Measurements from ENCODE around the gene RAX. TPM values are rescaled to one million over a fixed set of nuclear protein-coding genes. Genes with fewer than 3 reads are reported as not detected.

Gene RAX
- total and polyA plus RNA-seq, 2 of the 8 experiments (the other 6 are each of a cell fraction or from before 2014, with no cell fraction given) = 0.12 to 0.52 TPM

DNA sequence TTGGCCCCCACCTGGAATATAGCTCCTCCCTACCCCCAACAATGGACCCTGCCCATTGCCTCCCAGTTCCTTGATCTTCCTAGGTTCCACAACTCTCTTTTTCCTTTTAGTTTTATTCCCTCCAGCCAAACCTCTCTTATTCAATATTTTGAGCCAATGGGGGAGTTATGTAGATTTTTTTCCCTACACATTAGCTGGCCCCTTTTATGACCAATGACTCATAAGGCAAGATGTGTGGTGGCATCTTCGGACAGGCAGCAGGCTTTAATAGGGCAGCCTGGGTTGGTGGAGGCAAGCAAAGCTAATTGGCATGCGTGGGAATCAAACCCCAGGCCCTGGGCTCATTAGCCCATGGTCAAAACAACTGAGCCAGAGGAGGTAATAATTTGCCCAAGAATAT lies 44.1 kb downstream of the RAX start:
- H4K20me1 ChIP-seq (replicated peaks in 1 of 2; ENCODE audit: control insufficient read depth in 1 of 2, insufficient read depth in 2 of 2, low read length in 2 of 2) = no peaks in the 10 kb centered on the region
- H3K27ac ChIP-seq (ENCODE audit: low read depth, low read length) = no peak overlapping the region
- no peak overlapping the region for H2BK20ac ChIP-seq (ENCODE audit: low read length)
- H3K18ac ChIP-seq (ENCODE audit: extremely low read depth, low read length) = no peak overlapping the region
- H4K91ac ChIP-seq (replicated peaks; ENCODE audit: insufficient read length, low read length) = no peak overlapping the region
- no peak overlapping the region for H3K23ac ChIP-seq (ENCODE audit: insufficient read length)
- H3K4me3 ChIP-seq (ENCODE audit: extremely low read depth in 1 of 4, insufficient read depth in 2 of 4, low read depth in 3 of 4, low read length in 4 of 4) = no peak overlapping the region
- no peak for DNase-seq (ENCODE audit: low read depth in 1 of 2, low spot score in 2 of 2)
- ChIA-PET CTCF (ENCODE audit: partially characterized antibody) (interaction anchor here (1.0 to 2.2 kb wide), 6 partner anchors 9 to 173 kb away, joined by 3 to 13 read pairs (median 3); partner anchors contain the start of genes GRP and RAX), POLR2A (ENCODE audit: partially characterized antibody) (interaction anchor here (1.0 to 1.2 kb wide), 2 partner anchors 8 to 35 kb away, joined by 3 to 4 read pairs; no protein-coding TSS in a partner anchor)
- H3K4me2 ChIP-seq (ENCODE audit: insufficient read depth in 1 of 2, low read depth in 2 of 2, low read length in 2 of 2) = no peak overlapping the region
- TF ChIP-seq CEBPB (IDR thresholded peaks at IDR 0.05; ENCODE audit: low read depth, low read length) (no peak), GABPA (IDR thresholded peaks at IDR 0.05; ENCODE audit: borderline replicate concordance, insufficient read depth, low read length) (no peak), ZNF274 (IDR thresholded peaks at IDR 0.05; ENCODE audit: borderline replicate concordance, extremely low read depth, low read length) (no peak), ATF2 (IDR thresholded peaks at IDR 0.05; ENCODE audit: low read length) (no peak), NRF1 (IDR thresholded peaks at IDR 0.05; ENCODE audit: low read depth, low read length) (no peak), TAF1 (IDR thresholded peaks at IDR 0.05; ENCODE audit: low read depth, low read length) (no peak), ASH2L (IDR thresholded peaks at IDR 0.05; ENCODE audit: low read length) (no peak), CBX5 (IDR thresholded peaks at IDR 0.05; ENCODE audit: low read depth, low read length) (no peak), CHD1 (IDR thresholded peaks at IDR 0.05; ENCODE audit: low read depth, low read length) (no peak), KDM1A (IDR thresholded peaks at IDR 0.05; ENCODE audit: borderline replicate concordance, low read length) (no peak)
- H2BK15ac ChIP-seq (ENCODE audit: low read length) = no peak overlapping the region
- H3K4me1 ChIP-seq (replicated peaks in 1 of 4; ENCODE audit: control insufficient read depth in 3 of 4, insufficient read depth in 4 of 4, low read length in 3 of 4) = no peaks in the 10 kb centered on the region
- no peak overlapping the region for H2AFZ ChIP-seq (ENCODE audit: low read length)
- no peaks in the 10 kb centered on the region for H3K9me3 ChIP-seq (ENCODE audit: insufficient read depth in 2 of 2, low read depth in 1 of 2, low read length in 1 of 2)
- no peak overlapping the region for H4K5ac ChIP-seq (ENCODE audit: insufficient read length, low read depth, low read length)
- no peak overlapping the region for H2AK5ac ChIP-seq (ENCODE audit: low read depth, low read length)
- H3K79me1 ChIP-seq (ENCODE audit: low read depth, low read length) = no peaks in the 10 kb centered on the region
- H2BK12ac ChIP-seq (ENCODE audit: low read depth, low read length) = no peak overlapping the region
- H3K4ac ChIP-seq (replicated peaks; ENCODE audit: insufficient read length, low read depth, low read length) = no peak overlapping the region
- H3K56ac ChIP-seq (replicated peaks; ENCODE audit: insufficient read length, low read depth, low read length) = no peak overlapping the region
- H3K23me2 ChIP-seq (ENCODE audit: low read depth, low read length) = no peaks in the 10 kb centered on the region
- FAIRE-seq = no peak
- no peak overlapping the region for H2BK5ac ChIP-seq (ENCODE audit: low read depth, low read length)
- H3K27me3 ChIP-seq (replicated peaks in 1 of 4; ENCODE audit: control insufficient read depth in 3 of 4, extremely low read depth in 1 of 4, insufficient read depth in 3 of 4, low read length in 3 of 4) = peaks cover 0 to 3% (median under 1%) of the 10 kb centered on the region in 4 experiments; a peak in 4 of 7 replicates
- no peaks in the 10 kb centered on the region for H3K79me2 ChIP-seq (ENCODE audit: control insufficient read depth in 1 of 2, insufficient read depth in 2 of 2, low read length in 2 of 2)
- no peak overlapping the region for H3K14ac ChIP-seq (ENCODE audit: insufficient read length)
- H3K9ac ChIP-seq (replicated peaks in 1 of 4; ENCODE audit: extremely low read depth in 1 of 4, low read depth in 3 of 4, low read length in 3 of 4) = no peak overlapping the region
- WGBS, 2 experiments (ENCODE audit: extremely low coverage in 1 of 2, insufficient coverage in 1 of 2, insufficient read length in 1 of 2, insufficient replicate concordance in 2 of 2, low coverage in 1 of 2, low lambda C conversion rate in 2 of 2, missing lambda C conversion rate in 1 of 2) = 71% methylated on average over 2 of the region's 2 CpGs; no CpG with 5 or more reads in 1 of the 2 experiments
- H3K36me3 ChIP-seq (ENCODE audit: control insufficient read depth in 2 of 4, insufficient read depth in 4 of 4, low read length in 3 of 4) = no peaks in the 10 kb centered on the region
- H4K8ac ChIP-seq (ENCODE audit: extremely low read depth, insufficient read depth, low read length) = no peak overlapping the region
- no peak overlapping the region for H2BK120ac ChIP-seq (replicated peaks; ENCODE audit: low read depth, low read length)
